ENCODE results near the gene MPPE1. TPM values are rescaled to one million over a fixed set of nuclear protein-coding genes. Genes with fewer than 3 reads are reported as not detected.
A peak's percentile ranks its signal among the peaks of the same experiment; 100 is the strongest.

MPPE1 gene
- total and polyA plus RNA-seq, 9 of the 15 experiments (the other 6 are each of a cell fraction or from before 2014, with no cell fraction given) = 10.7 to 19.5 (median 13.3) TPM

DNA sequence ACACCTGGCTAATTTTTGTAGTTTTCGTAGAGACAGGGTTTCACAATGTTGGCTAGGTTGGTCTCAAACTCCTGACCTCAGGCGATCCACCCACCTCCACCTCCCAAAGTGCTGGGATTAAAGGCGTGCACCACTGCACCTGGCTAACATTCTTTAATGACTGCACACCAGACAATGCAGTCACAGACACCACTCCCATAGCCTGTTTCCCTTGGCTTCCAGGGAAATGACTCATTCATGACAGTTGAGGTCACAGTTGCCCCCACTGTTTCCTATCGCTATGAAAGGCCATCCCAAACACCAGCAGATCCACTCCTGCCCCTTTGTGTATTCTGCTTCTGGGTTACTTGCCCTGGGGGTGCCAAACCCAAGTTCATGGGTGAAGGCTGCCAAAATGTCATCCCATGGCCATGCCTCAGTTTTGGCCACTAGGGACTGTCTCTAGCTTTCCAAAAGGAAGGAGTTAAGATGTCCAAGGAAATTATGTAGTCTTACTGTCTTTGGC, 48.2 kb downstream of the MPPE1 start (continued):
- TF ChIP-seq JUN (IDR thresholded peaks at IDR 0.05; ENCODE audit: borderline replicate concordance, low read depth, low read length) (peak; percentile 87), JUN (CRISPR knock-in tag; IDR thresholded peaks at IDR 0.05; ENCODE audit: borderline replicate concordance) (no peak), GABPB1 (CRISPR knock-in tag; IDR thresholded peaks at IDR 0.05) (no peak), SOX6 (IDR thresholded peaks at IDR 0.05) (peak; percentile 21; the same call in 1 of the 2 replicates), KLF1 (tag; IDR thresholded peaks at IDR 0.05) (no peak), ZNF197 (CRISPR knock-in tag; IDR thresholded peaks at IDR 0.05; ENCODE audit: low read depth) (no peak), ZNF143 (CRISPR knock-in tag; IDR thresholded peaks at IDR 0.05) (no peak), SMARCA4 (IDR thresholded peaks at IDR 0.05) (peak; percentile 49), ZNF512 (tag; IDR thresholded peaks at IDR 0.05) (no peak), MYBL2 (IDR thresholded peaks at IDR 0.05; ENCODE audit: low read depth) (no peak), MYBL2 (CRISPR knock-in tag; IDR thresholded peaks at IDR 0.05; ENCODE audit: borderline replicate concordance) (no peak), SUPT5H (IDR thresholded peaks at IDR 0.05) (no peak), ZNF57 (CRISPR knock-in tag; IDR thresholded peaks at IDR 0.05) (no peak), POLR2A (conservative IDR thresholded peaks at IDR 0.05) (no peak), ZNF146 (CRISPR knock-in tag; IDR thresholded peaks at IDR 0.05; ENCODE audit: unreplicated experiment) (no peak), CAMTA2 (CRISPR knock-in tag; conservative IDR thresholded peaks at IDR 0.05) (no peak), ASH1L (IDR thresholded peaks at IDR 0.05; ENCODE audit: borderline replicate concordance, low read depth, partially characterized antibody) (no peak), MXI1 (IDR thresholded peaks at IDR 0.05; ENCODE audit: low read depth, low read length) (no peak), DPF2 (IDR thresholded peaks at IDR 0.05) (peak; percentile 58; the same call in 1 of the 2 replicates), SMARCA5 (IDR thresholded peaks at IDR 0.05) (no peak), FOXP4 (CRISPR knock-in tag; IDR thresholded peaks at IDR 0.05; ENCODE audit: borderline replicate concordance) (no peak)
- TF ChIP-seq, protein P1, sequence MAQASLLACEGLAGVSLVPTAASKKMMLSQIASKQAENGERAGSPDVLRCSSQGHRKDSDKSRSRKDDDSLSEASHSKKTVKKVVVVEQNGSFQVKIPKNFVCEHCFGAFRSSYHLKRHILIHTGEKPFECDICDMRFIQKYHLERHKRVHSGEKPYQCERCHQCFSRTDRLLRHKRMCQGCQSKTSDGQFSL (CRISPR knock-in tag; IDR thresholded peaks at IDR 0.05) = no peak
- TF ChIP-seq, protein P1 (tag; IDR thresholded peaks at IDR 0.05) = no peak
- TF ChIP-seq, protein P2, sequence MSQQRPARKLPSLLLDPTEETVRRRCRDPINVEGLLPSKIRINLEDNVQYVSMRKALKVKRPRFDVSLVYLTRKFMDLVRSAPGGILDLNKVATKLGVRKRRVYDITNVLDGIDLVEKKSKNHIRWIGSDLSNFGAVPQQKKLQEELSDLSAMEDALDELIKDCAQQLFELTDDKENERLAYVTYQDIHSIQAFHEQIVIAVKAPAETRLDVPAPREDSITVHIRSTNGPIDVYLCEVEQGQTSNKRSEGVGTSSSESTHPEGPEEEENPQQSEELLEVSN (IDR thresholded peaks at IDR 0.05; ENCODE audit: borderline replicate concordance in 1 of 2, extremely low read depth in 1 of 2, insufficient read depth in 1 of 2, insufficient read length in 1 of 2, low read depth in 1 of 2, low read length in 1 of 2, poor library complexity in 1 of 2, severe bottlenecking in 1 of 2) = no peak
